Measurements from ENCODE around the gene RBP4. TPM values are rescaled to one million over a fixed set of nuclear protein-coding genes. Genes with fewer than 3 reads are reported as not detected.

The RBP4 gene
- total and polyA plus RNA-seq, 9 donors: 0.81 to 6.7 (median 4.0) TPM; not detected in 1

DNA sequence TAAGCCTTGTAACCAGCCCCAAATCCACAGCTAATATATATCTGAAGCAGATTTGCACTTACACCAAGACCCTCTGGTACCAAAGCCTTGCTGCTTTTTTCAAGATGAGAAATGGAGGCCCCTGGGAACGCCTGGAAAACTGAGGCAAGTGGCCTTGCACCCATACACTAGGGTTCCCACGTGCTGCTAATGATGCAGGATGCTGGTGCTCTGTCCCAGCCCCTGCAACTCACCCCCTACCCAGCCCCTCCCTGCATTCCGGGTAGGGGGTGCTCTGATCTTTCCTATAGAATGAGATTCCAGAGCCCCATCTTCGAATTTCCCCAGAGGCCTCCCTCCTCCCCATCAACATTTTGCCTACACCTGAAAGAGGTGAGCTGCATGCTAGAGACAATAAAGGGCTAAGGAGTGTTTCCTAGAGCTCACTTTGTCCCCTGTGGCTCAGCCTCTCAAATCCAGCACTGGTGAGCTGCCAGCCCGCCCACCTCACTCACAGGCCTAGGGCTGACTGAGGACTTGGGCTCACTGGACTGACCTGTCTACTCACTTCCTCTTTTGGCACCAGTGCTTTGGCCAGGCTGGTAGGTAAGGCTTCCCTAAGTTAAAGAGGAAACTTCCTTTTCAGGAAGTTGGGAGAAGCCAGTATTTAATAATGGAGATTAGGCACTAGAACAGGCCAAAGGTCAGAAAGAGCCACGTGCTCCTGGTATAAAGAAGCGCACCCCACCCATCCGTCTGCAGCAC lies 9.8 kb downstream of the RBP4 start:
- WGBS, 3 donors: 74 to 80% (median 76%) methylated on average over 8 of the region's 8 CpGs
- Histone ChIP-seq H3K4me3 (no peak overlapping the region), H3K27ac (no peak overlapping the region), H3K36me3 (no peaks in the 10 kb centered on the region), H3K27me3 (no peaks in the 10 kb centered on the region), H3K4me1 (ENCODE audit: insufficient read depth) (no peaks in the 10 kb centered on the region), H3K9me3 (no peaks in the 10 kb centered on the region)
- DNase-seq: no peak
- TF ChIP-seq POLR2A (IDR thresholded peaks at IDR 0.05) (no peak), EP300 (IDR thresholded peaks at IDR 0.05) (no peak)
- TF ChIP-seq, protein P1, sequence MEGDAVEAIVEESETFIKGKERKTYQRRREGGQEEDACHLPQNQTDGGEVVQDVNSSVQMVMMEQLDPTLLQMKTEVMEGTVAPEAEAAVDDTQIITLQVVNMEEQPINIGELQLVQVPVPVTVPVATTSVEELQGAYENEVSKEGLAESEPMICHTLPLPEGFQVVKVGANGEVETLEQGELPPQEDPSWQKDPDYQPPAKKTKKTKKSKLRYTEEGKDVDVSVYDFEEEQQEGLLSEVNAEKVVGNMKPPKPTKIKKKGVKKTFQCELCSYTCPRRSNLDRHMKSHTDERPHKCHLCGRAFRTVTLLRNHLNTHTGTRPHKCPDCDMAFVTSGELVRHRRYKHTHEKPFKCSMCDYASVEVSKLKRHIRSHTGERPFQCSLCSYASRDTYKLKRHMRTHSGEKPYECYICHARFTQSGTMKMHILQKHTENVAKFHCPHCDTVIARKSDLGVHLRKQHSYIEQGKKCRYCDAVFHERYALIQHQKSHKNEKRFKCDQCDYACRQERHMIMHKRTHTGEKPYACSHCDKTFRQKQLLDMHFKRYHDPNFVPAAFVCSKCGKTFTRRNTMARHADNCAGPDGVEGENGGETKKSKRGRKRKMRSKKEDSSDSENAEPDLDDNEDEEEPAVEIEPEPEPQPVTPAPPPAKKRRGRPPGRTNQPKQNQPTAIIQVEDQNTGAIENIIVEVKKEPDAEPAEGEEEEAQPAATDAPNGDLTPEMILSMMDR (IDR thresholded peaks at IDR 0.05): no peak
- intact Hi-C loops (cut with DNase I): loop anchor here in 1 of 4 donors (5.0 kb wide), 1 partner anchor 1241 kb away; no protein-coding TSS in a partner anchor

DNA sequence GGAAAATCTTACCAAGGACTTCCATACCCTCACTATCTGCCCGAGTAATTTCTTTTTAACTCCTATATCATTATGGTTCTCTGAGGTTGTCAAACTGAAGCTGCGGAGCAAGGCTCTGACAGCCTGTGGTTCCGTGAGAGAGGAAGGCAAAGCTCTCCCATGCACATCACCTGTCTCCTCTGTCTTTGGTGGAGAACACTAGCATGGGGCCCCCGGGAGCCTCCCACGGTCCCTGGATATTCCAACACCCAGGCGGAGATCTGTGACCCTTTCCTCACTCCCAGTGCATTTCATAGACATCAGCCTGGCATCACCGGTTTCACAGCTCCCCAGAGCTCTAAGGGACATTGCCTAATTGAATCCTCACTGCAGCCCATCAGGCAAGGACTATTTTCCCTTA lies 10.4 kb downstream of the RBP4 start:
- Histone ChIP-seq H3K4me1 (ENCODE audit: insufficient read depth) (no peaks in the 10 kb centered on the region), H3K27ac (no peak overlapping the region), H3K9me3 (no peaks in the 10 kb centered on the region), H3K4me3 (no peak overlapping the region), H3K27me3 (no peaks in the 10 kb centered on the region), H3K36me3 (no peaks in the 10 kb centered on the region)
- intact Hi-C loops (cut with DNase I): loop anchor here in 1 of 4 donors (5.0 kb wide), 1 partner anchor 1242 kb away; no protein-coding TSS in a partner anchor
- TF ChIP-seq EP300 (IDR thresholded peaks at IDR 0.05) (no peak), POLR2A (IDR thresholded peaks at IDR 0.05) (no peak)
- TF ChIP-seq, protein P1 (IDR thresholded peaks at IDR 0.05): no peak
- no peak for DNase-seq
- WGBS, 3 donors: 78 to 89% (median 84%) methylated on average over 7 of the region's 7 CpGs

DNA sequence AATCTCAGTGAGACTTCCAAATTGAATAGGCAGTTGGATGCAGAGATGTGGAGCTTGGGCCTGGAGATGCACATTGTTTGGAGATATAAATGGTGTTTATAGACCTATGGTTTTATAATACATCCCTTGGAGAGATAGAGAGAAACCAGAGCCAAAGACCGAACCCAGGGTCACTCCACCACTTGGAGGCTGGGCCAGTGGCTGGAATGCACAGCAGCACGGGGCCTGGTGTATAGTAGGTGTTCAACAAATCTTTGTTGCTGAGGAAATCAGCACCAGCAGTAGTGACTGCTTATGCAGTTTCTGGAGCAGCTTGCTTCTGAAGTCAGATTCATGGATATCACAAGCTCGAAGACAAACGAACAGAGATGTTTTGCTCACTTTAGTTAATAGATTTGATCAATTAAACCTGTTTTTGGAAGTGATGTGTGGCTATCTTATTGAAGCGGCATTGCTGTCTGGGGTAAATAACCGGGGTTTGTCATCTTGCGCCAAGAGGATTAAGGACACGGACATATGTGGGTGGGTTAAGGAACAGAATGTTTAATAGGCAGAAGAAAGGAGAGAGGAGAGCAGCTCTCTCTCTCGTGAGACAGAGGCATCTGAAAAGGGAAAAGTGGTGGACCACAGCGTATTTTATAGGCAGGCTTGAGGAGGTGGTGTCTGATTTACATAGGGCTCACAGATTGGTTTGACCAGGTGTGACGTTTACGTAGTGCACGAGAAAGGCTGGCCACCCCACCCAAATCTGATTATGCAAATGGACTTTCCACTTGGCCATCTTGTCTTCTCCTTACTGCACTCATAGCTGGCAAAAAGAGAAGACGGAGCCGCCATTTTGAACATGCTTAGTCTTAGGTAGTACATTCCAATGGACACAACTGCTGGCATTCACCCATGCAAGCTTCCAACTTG lies 11.1 kb downstream of the RBP4 start:
- H3K27ac ChIP-seq: no peak overlapping the region
- no peaks in the 10 kb centered on the region for H3K4me1 ChIP-seq (ENCODE audit: insufficient read depth)
- no peak for DNase-seq
- no peak overlapping the region for H3K4me3 ChIP-seq
- WGBS, 3 donors: 86 to 91% (median 88%) methylated on average over 15 of the region's 15 CpGs
- intact Hi-C loops (cut with DNase I): loop anchor here in 1 of 4 donors (5.0 kb wide), 1 partner anchor 1242 kb away; no protein-coding TSS in a partner anchor
- H3K36me3 ChIP-seq: no peaks in the 10 kb centered on the region
- H3K27me3 ChIP-seq: no peaks in the 10 kb centered on the region
- TF ChIP-seq POLR2A (IDR thresholded peaks at IDR 0.05) (no peak), EP300 (IDR thresholded peaks at IDR 0.05) (no peak)
- TF ChIP-seq, protein P1 (IDR thresholded peaks at IDR 0.05): no peak
- no peaks in the 10 kb centered on the region for H3K9me3 ChIP-seq

DNA sequence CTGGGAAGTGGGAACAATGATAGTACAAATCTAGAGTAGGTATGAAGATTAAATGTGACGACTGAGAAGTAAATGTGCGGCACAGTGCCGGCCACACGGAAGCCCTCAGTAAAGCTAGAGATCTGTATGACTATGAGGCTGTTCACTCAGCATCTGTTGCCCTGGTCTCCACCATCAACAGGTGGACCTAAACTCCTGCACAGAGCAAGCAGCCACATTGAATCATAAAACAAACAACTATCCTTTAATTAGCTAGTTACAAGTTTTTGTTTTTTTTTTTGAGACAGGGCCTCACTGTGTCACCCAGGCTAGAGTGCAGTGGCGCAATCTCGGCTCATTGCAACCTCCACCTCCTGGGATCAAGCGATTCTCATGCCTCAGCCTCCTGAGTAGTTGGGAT lies 16.6 kb downstream of the RBP4 start:
- no peaks in the 10 kb centered on the region for H3K9me3 ChIP-seq
- H3K4me1 ChIP-seq (ENCODE audit: insufficient read depth): no peaks in the 10 kb centered on the region
- H3K27me3 ChIP-seq: no peaks in the 10 kb centered on the region
- WGBS, 3 donors: 91 to 93% (median 92%) methylated on average over 7 of the region's 7 CpGs
- DNase-seq: no peak
- H3K4me3 ChIP-seq: no peak overlapping the region
- H3K36me3 ChIP-seq: no peaks in the 10 kb centered on the region
- no peak overlapping the region for H3K27ac ChIP-seq
- intact Hi-C loops (cut with DNase I): no loop called here
- TF ChIP-seq, protein P1 (IDR thresholded peaks at IDR 0.05): no peak
- TF ChIP-seq EP300 (IDR thresholded peaks at IDR 0.05) (no peak), POLR2A (IDR thresholded peaks at IDR 0.05) (no peak)
